HCT116 (cell line): ENCODE measurements around the gene ENGASE. TPM values are rescaled to one million over a fixed set of nuclear protein-coding genes. Genes with fewer than 3 reads are reported as not detected.

Experiments
- ATAC-seq: fragments of 200-7000 bp; cut with Tn5 transposase; 2 replicates; pipeline ENCODE4 v1.9.1; 2020; ENCODE audit warnings: mild to moderate bottlenecking, moderate library complexity
- BruUV-seq: library from RNA; stranded (reverse); fragments of 400-500 nt; replicated peaks from 2 replicates; lab custom pipeline; 2021; lab: Mats Ljungman, UMichigan
- CTCF ChIA-PET: fragments of 300-600 bp; sonication (Branson Sonifier 250); formaldehyde crosslinking; loops from one replicate; lab custom pipeline; 2021; ENCODE audit warnings: antibody characterized with exemption; lab: Charles Lee
- POLR2A ChIA-PET: fragments of 300-600, 350-600 bp; sonication (Branson Sonifier 250); formaldehyde crosslinking; loops from one replicate; lab custom pipeline; 2021; ENCODE audit warnings: antibody characterized with exemption; lab: Charles Lee
- RAD21 ChIA-PET, 2 experiments: fragments of 300-600 bp; sonication (Branson Sonifier 250); formaldehyde crosslinking; loops; one replicate each; lab custom pipeline; 2023; ENCODE audit warnings: low total read pairs in 2 of 2; ENCODE audit not compliant: uncharacterized antibody in 2 of 2, unreplicated experiment in 2 of 2, low non-redundant PET in 1 of 2; lab: Charles Lee
- DNase-seq: peaks from one replicate; pipeline ENCODE4 v3.0.0-alpha.2; 2010; ENCODE audit warnings: low read depth, low spot score
- H2AFZ ChIP-seq: fragments of 200-600 bp; shearing (Covaris generic), sonication (generic); 2 replicates; pipeline ENCODE4 v1.6.1; 2017; ENCODE audit warnings: low read depth, mixed run types, mixed read lengths, antibody characterized with exemption, low read length; ENCODE audit not compliant: poor library complexity, severe bottlenecking
- H3K27ac ChIP-seq: 2 replicates; pipeline ENCODE4 v1.5.1; 2012; ENCODE audit warnings: low read depth, low read length
- H3K27me3 ChIP-seq: fragments of 200-600 bp; sonication (generic); 2 replicates; pipeline ENCODE4 v1.6.1; 2016; ENCODE audit warnings: mixed run types, low read length, mixed read lengths; ENCODE audit not compliant: insufficient read depth
- H3K36me3 ChIP-seq, 2 experiments: fragments of 200-500 bp in 1 of 2; fragments of 200-600 bp in 1 of 2; sonication (Bioruptor generic) in 1 of 2; sonication (generic) in 1 of 2; 2 replicates each; pipeline versions ENCODE4 v1.5.1 to v1.6.1; 2014 to 2016; ENCODE audit warnings: low read length in 2 of 2, inconsistent platforms in 1 of 2, mixed read lengths in 1 of 2, mixed run types in 1 of 2; ENCODE audit not compliant: insufficient read depth in 2 of 2, control insufficient read depth in 1 of 2
- H3K4me1 ChIP-seq, 2 experiments: fragments of 200-600 bp in 1 of 2; sonication (generic) in 1 of 2; 2 replicates each; pipeline versions ENCODE4 v1.5.1 to v1.6.1; 2012 to 2017; ENCODE audit warnings: low read length in 2 of 2, inconsistent platforms in 1 of 2, mild to moderate bottlenecking in 1 of 2, mixed read lengths in 1 of 2, mixed run types in 1 of 2, moderate library complexity in 1 of 2; ENCODE audit not compliant: insufficient read depth in 2 of 2, control insufficient read depth in 1 of 2
- H3K4me2 ChIP-seq: fragments of 200-600 bp; sonication (generic); 2 replicates; pipeline ENCODE4 v1.6.1; 2017; ENCODE audit warnings: mixed run types, low read length, mixed read lengths
- H3K4me3 ChIP-seq, 2 experiments: fragments of 200-600 bp in 1 of 2; sonication (generic) in 1 of 2; replicated peaks in 1 of 2; 2 replicates each; pipeline ENCODE4 v1.5.1; 2011 to 2016; ENCODE audit warnings: low read length in 2 of 2, control low read depth in 1 of 2, low read depth in 1 of 2, mild to moderate bottlenecking in 1 of 2, mixed read lengths in 1 of 2, mixed run types in 1 of 2
- H3K79me2 ChIP-seq: fragments of 200-600 bp; sonication (generic); 2 replicates; pipeline ENCODE4 v1.6.1; 2017; ENCODE audit warnings: mild to moderate bottlenecking, mixed run types, low read length, moderate library complexity, mixed read lengths; ENCODE audit not compliant: insufficient read depth
- H3K9ac ChIP-seq: fragments of 200-600 bp; sonication (generic); 2 replicates; pipeline ENCODE4 v1.6.1; 2016; ENCODE audit warnings: low read length, mixed read lengths
- H3K9me2 ChIP-seq: fragments of 200-600 bp; sonication (generic), shearing (Covaris generic); 2 replicates; pipeline ENCODE4 v1.6.1; 2017; ENCODE audit warnings: mixed run types, mild to moderate bottlenecking, moderate library complexity; ENCODE audit not compliant: insufficient read depth
- H3K9me3 ChIP-seq, 2 experiments: fragments of 200-500 bp in 1 of 2; fragments of 200-600 bp in 1 of 2; sonication (Bioruptor generic) in 1 of 2; sonication (generic) in 1 of 2; 2 replicates each; pipeline ENCODE4 v1.6.1; 2014 to 2017; ENCODE audit warnings: low read length in 2 of 2, mixed read lengths in 2 of 2, inconsistent platforms in 1 of 2, low read depth in 1 of 2, mild to moderate bottlenecking in 1 of 2, mixed run types in 1 of 2, moderate library complexity in 1 of 2; ENCODE audit not compliant: control insufficient read depth in 1 of 2, insufficient read depth in 1 of 2
- H4K20me1 ChIP-seq: fragments of 200-600 bp; sonication (generic), shearing (Covaris generic); 2 replicates; pipeline ENCODE4 v1.6.1; 2017; ENCODE audit warnings: mixed run types, mild to moderate bottlenecking, moderate library complexity; ENCODE audit not compliant: insufficient read depth
- ATF3 ChIP-seq: IDR thresholded peaks from 2 replicates; pipeline ENCODE4 v1.6.1; 2012
- CBX3 ChIP-seq: IDR thresholded peaks from 2 replicates; pipeline ENCODE4 v1.6.1; 2012; ENCODE audit warnings: low read depth
- EGR1 ChIP-seq: IDR thresholded peaks from 2 replicates; pipeline ENCODE4 v1.6.1; 2012; ENCODE audit warnings: low read depth
- ELF1 ChIP-seq: IDR thresholded peaks from 2 replicates; pipeline ENCODE4 v1.6.1; 2012; ENCODE audit warnings: low read depth, borderline replicate concordance
- EZH2 ChIP-seq: fragments of 200-600 bp; sonication (generic); IDR thresholded peaks from 2 replicates; pipeline ENCODE4 v1.6.1; 2017; ENCODE audit warnings: antibody characterized with exemption, mixed run types
- FOSL1 ChIP-seq: IDR thresholded peaks from 2 replicates; pipeline ENCODE4 v1.6.1; 2012; ENCODE audit warnings: low read depth
- JUND ChIP-seq: IDR thresholded peaks from 2 replicates; pipeline ENCODE4 v1.6.1; 2012
- MAX ChIP-seq: IDR thresholded peaks from 2 replicates; pipeline ENCODE4 v1.6.1; 2012
- POLR2A ChIP-seq: IDR thresholded peaks from 2 replicates; pipeline ENCODE4 v1.7.0; 2011; ENCODE audit warnings: borderline replicate concordance; ENCODE audit not compliant: insufficient read depth, insufficient read length; ENCODE audit errors: extremely low read depth
- RAD21 ChIP-seq: IDR thresholded peaks from 2 replicates; pipeline ENCODE4 v1.6.1; 2012; ENCODE audit warnings: low read depth, mild to moderate bottlenecking
- SP1 ChIP-seq: IDR thresholded peaks from 2 replicates; pipeline ENCODE4 v1.6.1; 2012; ENCODE audit warnings: low read depth
- TCF7L2 ChIP-seq: IDR thresholded peaks from 2 replicates; pipeline ENCODE4 v1.7.0; 2011; ENCODE audit warnings: borderline replicate concordance, inconsistent platforms; ENCODE audit not compliant: insufficient read depth, insufficient read length; ENCODE audit errors: extremely low read depth
- YY1 ChIP-seq: IDR thresholded peaks from 2 replicates; pipeline ENCODE4 v1.6.1; 2011; ENCODE audit warnings: low read length, low read depth, moderate library complexity, mild to moderate bottlenecking; ENCODE audit not compliant: insufficient replicate concordance; ENCODE audit errors: extremely low read depth
- ZFX ChIP-seq: fragments of 450-650 bp; IDR thresholded peaks from 2 replicates; pipeline ENCODE4 v1.6.1; 2017
- ZNF274 ChIP-seq: fragments of 200-500 bp; sonication (Bioruptor generic); IDR thresholded peaks from 2 replicates; pipeline ENCODE4 v1.6.1; 2014; ENCODE audit warnings: mild to moderate bottlenecking, low read depth, low read length, inconsistent platforms
- intact Hi-C: fragments of 100-400 bp; cut with micrococcal nuclease; formaldehyde crosslinking; loops from 2 replicates; pipeline ENCODE4 v1.10.0; 2022
- total RNA-seq: library from RNA; stranded (reverse); gene quantifications from one replicate; pipeline ENCODE4 v1.2.1, GENCODE V29; 2021; ENCODE audit not compliant: unreplicated experiment

The ENGASE gene
- total RNA-seq, 1 experiment from 2014 or later: 54.2 TPM

GRCh38 chr17:79038545-79039135, 36.0 kb upstream of the ENGASE start (continued):
- TF ChIP-seq POLR2A: no peak
- TF ChIP-seq JUND: no peak
- TF ChIP-seq CBX3: no peak
- TF ChIP-seq RAD21: no peak
- TF ChIP-seq EZH2: no peak
- TF ChIP-seq ZFX: no peak
- TF ChIP-seq ATF3: no peak
- no peak for TF ChIP-seq YY1
- TF ChIP-seq TCF7L2: no peak
- TF ChIP-seq FOSL1: no peak
- no peak for TF ChIP-seq ZNF274
- TF ChIP-seq SP1: no peak

GRCh38 chr17:79039171-79039570, 35.5 kb upstream of the ENGASE start:
- Histone ChIP-seq H3K36me3 (no peaks in the 10 kb centered on the region), H3K4me2 (no peak overlapping the region), H3K4me3 (no peak overlapping the region), H3K79me2 (no peaks in the 10 kb centered on the region), H3K9ac (no peak overlapping the region), H4K20me1 (no peaks in the 10 kb centered on the region), H2AFZ (no peak overlapping the region), H3K27ac (no peak overlapping the region), H3K9me2 (no peaks in the 10 kb centered on the region), H3K27me3 (no peaks in the 10 kb centered on the region), H3K9me3 (no peaks in the 10 kb centered on the region), H3K4me1 (peaks cover 0 to 10% of the 10 kb centered on the region in 2 experiments; a peak in 3 of 4 replicates)
- POLR2A ChIA-PET: no interaction called here
- CTCF ChIA-PET: interaction anchor here (1.3 to 1.6 kb wide), 2 partner anchors 19 to 21 kb away, joined by 3 to 5 read pairs; no protein-coding TSS in a partner anchor
- ATAC-seq: no peak
- intact Hi-C loops: no loop called here
- no peak for DNase-seq
- RAD21 ChIA-PET: no interaction called here
- TF ChIP-seq EZH2 (no peak), RAD21 (no peak), EGR1 (no peak), MAX (no peak), TCF7L2 (no peak), ATF3 (no peak), ZFX (no peak), ELF1 (no peak)
- TF ChIP-seq, all 23 proteins: peak for 0
- BruUV-seq: no TSS peak
